Epithelial cell of proximal tubule (primary cell): Measurements from ENCODE around the gene ARL4A. TPM values are rescaled to one million over a fixed set of nuclear protein-coding genes. Genes with fewer than 3 reads are reported as not detected.
"Not testable (repeated sequence)": the region's sequence is repeated elsewhere in the genome, so short reads cannot be mapped to it uniquely, and the experiment has no call there.

Experiments
- DNase-seq: peaks from one replicate; pipeline ENCODE4 v3.0.0-alpha.2; 2011; ENCODE audit warnings: low read depth
- H3K4me3 ChIP-seq: 2 replicates; pipeline ENCODE4 v1.5.1; 2011; ENCODE audit warnings: low read depth, mild to moderate bottlenecking, low read length
- total RNA-seq: library from RNA; depleted of rRNA; stranded (reverse); fragments of >200 nt; gene quantifications from 2 replicates; pipeline ENCODE4 v1.2.3, GENCODE V29; 2015
- TF ChIP-seq, protein P1 (sequence below): conservative IDR thresholded peaks from 2 replicates; pipeline ENCODE4 v1.5.1; 2012; ENCODE audit warnings: low read depth, mild to moderate bottlenecking, low read length

ARL4A gene
- total RNA-seq, 1 donor from 2014 or later = 22.1 TPM

GRCh38 chr7:12643001-12643643, 44.3 kb upstream of the ARL4A start:
- TF ChIP-seq, protein P1, sequence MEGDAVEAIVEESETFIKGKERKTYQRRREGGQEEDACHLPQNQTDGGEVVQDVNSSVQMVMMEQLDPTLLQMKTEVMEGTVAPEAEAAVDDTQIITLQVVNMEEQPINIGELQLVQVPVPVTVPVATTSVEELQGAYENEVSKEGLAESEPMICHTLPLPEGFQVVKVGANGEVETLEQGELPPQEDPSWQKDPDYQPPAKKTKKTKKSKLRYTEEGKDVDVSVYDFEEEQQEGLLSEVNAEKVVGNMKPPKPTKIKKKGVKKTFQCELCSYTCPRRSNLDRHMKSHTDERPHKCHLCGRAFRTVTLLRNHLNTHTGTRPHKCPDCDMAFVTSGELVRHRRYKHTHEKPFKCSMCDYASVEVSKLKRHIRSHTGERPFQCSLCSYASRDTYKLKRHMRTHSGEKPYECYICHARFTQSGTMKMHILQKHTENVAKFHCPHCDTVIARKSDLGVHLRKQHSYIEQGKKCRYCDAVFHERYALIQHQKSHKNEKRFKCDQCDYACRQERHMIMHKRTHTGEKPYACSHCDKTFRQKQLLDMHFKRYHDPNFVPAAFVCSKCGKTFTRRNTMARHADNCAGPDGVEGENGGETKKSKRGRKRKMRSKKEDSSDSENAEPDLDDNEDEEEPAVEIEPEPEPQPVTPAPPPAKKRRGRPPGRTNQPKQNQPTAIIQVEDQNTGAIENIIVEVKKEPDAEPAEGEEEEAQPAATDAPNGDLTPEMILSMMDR = no peak
- H3K4me3 ChIP-seq = no peak overlapping the region
- DNase-seq = no peak

- no peak overlapping the region for H3K4me3 ChIP-seq
- TF ChIP-seq, protein P1 = no peak
- DNase-seq = no peak
Measured at GRCh38 chr7:12643644-12644043, 43.8 kb upstream of the ARL4A start.

DNA sequence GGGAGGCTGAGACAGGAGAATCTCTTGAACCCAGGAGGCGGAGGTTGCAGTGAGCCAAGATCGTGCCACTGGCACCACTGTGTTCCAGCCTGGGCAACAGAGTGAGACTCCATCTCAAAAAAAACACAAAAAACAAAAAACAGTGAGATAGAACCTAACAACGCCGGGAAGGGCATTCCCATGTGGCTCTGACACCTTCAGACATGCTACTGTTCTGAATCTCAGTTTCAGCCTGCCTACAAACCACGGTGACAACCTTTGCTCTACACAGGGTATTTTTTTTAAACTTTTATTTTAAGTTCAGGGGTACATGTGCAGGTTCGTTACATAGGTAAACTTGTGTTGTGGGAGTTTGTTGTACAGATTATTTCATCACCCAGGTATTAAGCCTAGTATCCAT, 42.2 kb upstream of the ARL4A start:
- DNase-seq, H3K4me3 ChIP-seq: not testable (repeated sequence)

GRCh38 chr7:12646139-12646538, 41.3 kb upstream of the ARL4A start:
- no peak overlapping the region for H3K4me3 ChIP-seq
- TF ChIP-seq, protein P1 = no peak
- no peak for DNase-seq

- TF ChIP-seq, protein P1 = no peak
- DNase-seq = no peak
- no peak overlapping the region for H3K4me3 ChIP-seq
Measured at GRCh38 chr7:12647364-12648219, 39.8 kb upstream of the ARL4A start.

DNA sequence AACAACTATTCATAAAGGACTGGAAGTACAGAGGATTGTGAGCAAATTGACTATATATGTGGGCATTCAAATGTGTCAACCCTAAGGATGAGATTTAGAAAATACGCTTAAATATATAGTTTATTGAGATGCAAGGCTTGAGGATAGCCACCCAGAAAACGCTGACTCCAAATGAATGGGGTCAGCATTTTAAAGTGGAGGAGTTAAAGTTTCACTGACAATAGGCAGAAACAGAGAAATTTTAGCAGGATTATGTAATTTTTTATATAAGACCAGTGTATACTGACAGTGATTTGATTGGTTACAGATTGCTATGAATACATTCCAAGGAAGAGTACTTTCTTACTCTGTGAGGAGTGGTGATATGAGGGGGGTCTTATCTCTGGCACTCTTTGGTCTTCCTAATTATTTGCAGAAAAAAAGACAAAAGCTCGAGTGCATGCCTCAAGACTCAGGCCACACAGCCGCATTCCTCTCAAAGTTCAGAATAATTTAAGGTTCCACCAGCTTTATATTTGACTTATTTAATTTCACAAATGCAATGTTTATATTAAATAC, 38.6 kb upstream of the ARL4A start:
- no peak for DNase-seq
- TF ChIP-seq, protein P1 = no peak
- no peak overlapping the region for H3K4me3 ChIP-seq

- no peak for DNase-seq
- H3K4me3 ChIP-seq = no peak overlapping the region
- TF ChIP-seq, protein P1 = no peak
Measured at GRCh38 chr7:12649348-12649747, 38.1 kb upstream of the ARL4A start.
